ENCODE measurements around the gene EPB41L4A. TPM values are rescaled to one million over a fixed set of nuclear protein-coding genes. Genes with fewer than 3 reads are reported as not detected.

EPB41L4A gene
- total and polyA plus RNA-seq, 2 donors (not counting 3 experiments of a cell fraction or from before 2014, with no cell fraction given): 6.0 to 17.9 TPM

GRCh38 chr5:112267231-112267630 is 151.8 kb downstream of the EPB41L4A start:
- Histone ChIP-seq H3K4me1 (ENCODE audit: control insufficient read depth, extremely low read depth, insufficient read depth, low read length) (no peaks in the 10 kb centered on the region), H3K9me3 (replicated peaks; ENCODE audit: control insufficient read depth, insufficient read depth, low read length) (no peaks in the 10 kb centered on the region), H3K4me3 (replicated peaks in 1 of 3; ENCODE audit: insufficient read depth in 1 of 3, low read depth in 1 of 3, low read length in 3 of 3) (no peak overlapping the region), H4K20me1 (replicated peaks; ENCODE audit: control insufficient read depth, extremely low read depth, insufficient read depth, low read length) (no peaks in the 10 kb centered on the region), H3K27ac (ENCODE audit: insufficient read depth, low read depth, low read length) (no peak overlapping the region), H3K27me3 (ENCODE audit: control insufficient read depth in 2 of 2, insufficient read depth in 2 of 2, low read length in 2 of 2) (no peaks in the 10 kb centered on the region), H3K4me2 (ENCODE audit: insufficient read depth, low read length) (no peak overlapping the region), H3K36me3 (ENCODE audit: control insufficient read depth in 2 of 2, extremely low read depth in 1 of 2, insufficient read depth in 2 of 2, low read length in 2 of 2) (no peaks in the 10 kb centered on the region), H3K9ac (replicated peaks; ENCODE audit: extremely low read depth, insufficient read depth, low read length) (no peak overlapping the region), H3K79me2 (ENCODE audit: control insufficient read depth, insufficient read depth, low read length) (no peaks in the 10 kb centered on the region), H3K9me1 (replicated peaks; ENCODE audit: control insufficient read depth, extremely low read depth, insufficient read depth, low read length) (no peaks in the 10 kb centered on the region), H2AFZ (ENCODE audit: low read depth, low read length) (no peak overlapping the region)
- TF ChIP-seq JUN (IDR thresholded peaks at IDR 0.05; ENCODE audit: borderline replicate concordance, insufficient read depth, insufficient read length, low read depth) (no peak), MAX (IDR thresholded peaks at IDR 0.05; ENCODE audit: insufficient read depth, insufficient read length) (no peak), FOS (IDR thresholded peaks at IDR 0.05; ENCODE audit: borderline replicate concordance, insufficient read depth, low read length) (no peak), POLR2A (IDR thresholded peaks at IDR 0.05; ENCODE audit: low read depth, low read length) (no peak), EZH2 (IDR thresholded peaks at IDR 0.05; ENCODE audit: borderline replicate concordance, low read depth, low read length, severe bottlenecking) (no peak), GATA2 (IDR thresholded peaks at IDR 0.05; ENCODE audit: insufficient read depth, insufficient read length, low read depth, low read length) (no peak)
- dilution Hi-C loops (cut with MboI; ENCODE audit: extremely low pct_ligation_motif_present, low sequenced_read_pairs) (no loop called here), intact Hi-C loops (cut with micrococcal nuclease) (no loop called here)
- ChIA-PET POLR2A (no interaction called here), CTCF (no interaction called here)
- BruUV-seq (replicated peaks): no TSS peak
- DNase-seq (ENCODE audit: low read depth, low spot score): no peak
- no peak for FAIRE-seq

- Histone ChIP-seq H2AFZ (ENCODE audit: low read depth, low read length) (no peak overlapping the region), H3K4me1 (ENCODE audit: control insufficient read depth, extremely low read depth, insufficient read depth, low read length) (no peaks in the 10 kb centered on the region), H3K27me3 (ENCODE audit: control insufficient read depth in 2 of 2, insufficient read depth in 2 of 2, low read length in 2 of 2) (no peaks in the 10 kb centered on the region), H3K27ac (ENCODE audit: insufficient read depth, low read depth, low read length) (no peak overlapping the region), H3K4me2 (ENCODE audit: insufficient read depth, low read length) (no peak overlapping the region), H3K9me3 (replicated peaks; ENCODE audit: control insufficient read depth, insufficient read depth, low read length) (no peaks in the 10 kb centered on the region), H3K9ac (replicated peaks; ENCODE audit: extremely low read depth, insufficient read depth, low read length) (no peak overlapping the region), H3K36me3 (ENCODE audit: control insufficient read depth in 2 of 2, extremely low read depth in 1 of 2, insufficient read depth in 2 of 2, low read length in 2 of 2) (no peaks in the 10 kb centered on the region), H4K20me1 (replicated peaks; ENCODE audit: control insufficient read depth, extremely low read depth, insufficient read depth, low read length) (no peaks in the 10 kb centered on the region), H3K79me2 (ENCODE audit: control insufficient read depth, insufficient read depth, low read length) (no peaks in the 10 kb centered on the region), H3K4me3 (replicated peaks in 1 of 3; ENCODE audit: insufficient read depth in 1 of 3, low read depth in 1 of 3, low read length in 3 of 3) (no peak overlapping the region), H3K9me1 (replicated peaks; ENCODE audit: control insufficient read depth, extremely low read depth, insufficient read depth, low read length) (no peaks in the 10 kb centered on the region)
- dilution Hi-C loops (cut with MboI; ENCODE audit: extremely low pct_ligation_motif_present, low sequenced_read_pairs) (no loop called here), intact Hi-C loops (cut with micrococcal nuclease) (no loop called here)
- BruUV-seq (replicated peaks): no TSS peak
- CTCF ChIA-PET: no interaction called here
- TF ChIP-seq POLR2AphosphoS5 (IDR thresholded peaks at IDR 0.05; ENCODE audit: insufficient read depth, low read depth, low read length) (no peak), GATA2 (IDR thresholded peaks at IDR 0.05; ENCODE audit: insufficient read depth, insufficient read length, low read depth, low read length) (no peak), EZH2 (IDR thresholded peaks at IDR 0.05; ENCODE audit: borderline replicate concordance, low read depth, low read length, severe bottlenecking) (no peak), MAX (IDR thresholded peaks at IDR 0.05; ENCODE audit: insufficient read depth, insufficient read length) (no peak), CTCF (IDR thresholded peaks at IDR 0.05; ENCODE audit: extremely low read depth in 1 of 2, insufficient read depth in 1 of 2, low read depth in 1 of 2, low read length in 2 of 2) (no peak), MYC (IDR thresholded peaks at IDR 0.05; ENCODE audit: low read depth, low read length) (no peak), FOS (IDR thresholded peaks at IDR 0.05; ENCODE audit: borderline replicate concordance, insufficient read depth, low read length) (no peak), POLR2A (IDR thresholded peaks at IDR 0.05; ENCODE audit: low read depth, low read length) (no peak), JUN (IDR thresholded peaks at IDR 0.05; ENCODE audit: borderline replicate concordance, insufficient read depth, insufficient read length, low read depth) (no peak)
- DNase-seq (ENCODE audit: low read depth, low spot score): no peak
- POLR2A ChIA-PET: no interaction called here
- FAIRE-seq: no peak
Observed at GRCh38 chr5:112264666-112265065, 154.4 kb downstream of the EPB41L4A start.
